HCEC 1CT (cell line): Measurements from ENCODE around the gene TOGARAM1.

Source experiments
- DNase-seq: peaks from one replicate; pipeline ENCODE4 v3.0.0-alpha.2; 2017

TOGARAM1 gene, protein sequence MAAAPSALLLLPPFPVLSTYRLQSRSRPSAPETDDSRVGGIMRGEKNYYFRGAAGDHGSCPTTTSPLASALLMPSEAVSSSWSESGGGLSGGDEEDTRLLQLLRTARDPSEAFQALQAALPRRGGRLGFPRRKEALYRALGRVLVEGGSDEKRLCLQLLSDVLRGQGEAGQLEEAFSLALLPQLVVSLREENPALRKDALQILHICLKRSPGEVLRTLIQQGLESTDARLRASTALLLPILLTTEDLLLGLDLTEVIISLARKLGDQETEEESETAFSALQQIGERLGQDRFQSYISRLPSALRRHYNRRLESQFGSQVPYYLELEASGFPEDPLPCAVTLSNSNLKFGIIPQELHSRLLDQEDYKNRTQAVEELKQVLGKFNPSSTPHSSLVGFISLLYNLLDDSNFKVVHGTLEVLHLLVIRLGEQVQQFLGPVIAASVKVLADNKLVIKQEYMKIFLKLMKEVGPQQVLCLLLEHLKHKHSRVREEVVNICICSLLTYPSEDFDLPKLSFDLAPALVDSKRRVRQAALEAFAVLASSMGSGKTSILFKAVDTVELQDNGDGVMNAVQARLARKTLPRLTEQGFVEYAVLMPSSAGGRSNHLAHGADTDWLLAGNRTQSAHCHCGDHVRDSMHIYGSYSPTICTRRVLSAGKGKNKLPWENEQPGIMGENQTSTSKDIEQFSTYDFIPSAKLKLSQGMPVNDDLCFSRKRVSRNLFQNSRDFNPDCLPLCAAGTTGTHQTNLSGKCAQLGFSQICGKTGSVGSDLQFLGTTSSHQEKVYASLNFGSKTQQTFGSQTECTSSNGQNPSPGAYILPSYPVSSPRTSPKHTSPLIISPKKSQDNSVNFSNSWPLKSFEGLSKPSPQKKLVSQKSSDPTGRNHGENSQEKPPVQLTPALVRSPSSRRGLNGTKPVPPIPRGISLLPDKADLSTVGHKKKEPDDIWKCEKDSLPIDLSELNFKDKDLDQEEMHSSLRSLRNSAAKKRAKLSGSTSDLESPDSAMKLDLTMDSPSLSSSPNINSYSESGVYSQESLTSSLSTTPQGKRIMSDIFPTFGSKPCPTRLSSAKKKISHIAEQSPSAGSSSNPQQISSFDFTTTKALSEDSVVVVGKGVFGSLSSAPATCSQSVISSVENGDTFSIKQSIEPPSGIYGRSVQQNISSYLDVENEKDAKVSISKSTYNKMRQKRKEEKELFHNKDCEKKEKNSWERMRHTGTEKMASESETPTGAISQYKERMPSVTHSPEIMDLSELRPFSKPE (N-terminal part only)

DNA sequence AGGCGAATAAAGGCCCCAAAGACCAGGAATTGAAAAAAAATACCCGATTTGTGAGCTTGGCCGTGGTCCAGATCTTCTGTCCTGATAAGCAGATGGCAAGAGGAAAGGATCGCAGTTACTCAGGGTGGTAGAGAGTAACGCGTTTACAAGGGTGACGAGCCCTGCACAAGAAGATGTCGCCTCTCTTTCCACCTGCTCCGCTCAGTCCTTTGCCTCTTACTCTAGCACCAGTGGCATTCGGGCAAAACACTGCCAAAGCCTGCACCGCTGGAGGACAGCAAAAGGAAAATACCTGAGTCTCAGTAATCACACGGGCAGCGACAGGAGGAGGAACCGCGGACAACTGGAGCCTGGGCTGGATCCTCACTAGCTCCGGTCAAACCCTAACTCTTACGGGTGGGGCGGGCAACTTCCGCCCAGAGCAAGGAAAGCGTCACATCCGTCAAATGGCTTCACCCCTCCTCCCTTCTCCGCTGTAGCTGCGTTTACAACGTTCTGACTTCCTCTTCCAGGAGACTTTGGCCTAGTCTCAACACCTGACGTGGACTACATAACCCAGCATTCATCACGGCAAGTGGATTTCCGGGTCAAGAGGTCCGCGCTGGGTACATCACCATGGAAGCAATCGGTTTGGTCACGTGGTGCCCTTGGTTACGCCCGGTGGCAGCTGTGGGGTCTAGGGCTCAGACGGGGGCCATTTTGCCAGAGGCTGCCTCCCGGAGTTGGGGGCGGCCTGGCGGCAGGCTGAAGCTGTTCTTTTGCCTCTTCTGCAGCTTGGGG lies at the start of gene TOGARAM1, which contains the start of gene KLHL28:
TSS of gene TOGARAM1 (plus strand) at position 637 of the 780 bp plus-strand sequence. CDS start 232 bp downstream, outside the sequence.
TSS of gene KLHL28 (minus strand) at position 394 of the 780 bp plus-strand sequence. CDS start 16,019 bp downstream, outside the sequence.
- peak; percentile 100 for DNase-seq

DNA sequence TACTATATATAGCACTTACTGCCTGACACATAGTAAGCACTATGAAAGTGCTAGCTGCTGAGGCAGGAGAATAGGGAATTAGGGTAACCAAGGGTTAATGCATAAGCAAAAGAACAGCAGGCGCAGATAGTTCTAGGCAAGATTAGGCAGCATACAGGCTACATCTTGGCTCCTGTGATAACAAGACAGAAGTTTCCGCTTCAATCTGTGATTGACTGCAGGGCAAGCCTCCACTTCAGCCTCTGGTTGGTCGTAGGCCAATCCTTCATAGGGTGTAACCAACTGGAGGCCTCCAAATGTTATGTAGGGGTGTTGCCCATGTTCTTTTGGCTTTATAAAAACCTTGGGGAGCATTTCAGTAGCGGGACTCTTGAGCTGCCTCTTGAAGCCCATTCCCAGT lies 47.1 kb upstream of the TOGARAM1 start:
- DNase-seq: peak; percentile 9

DNA sequence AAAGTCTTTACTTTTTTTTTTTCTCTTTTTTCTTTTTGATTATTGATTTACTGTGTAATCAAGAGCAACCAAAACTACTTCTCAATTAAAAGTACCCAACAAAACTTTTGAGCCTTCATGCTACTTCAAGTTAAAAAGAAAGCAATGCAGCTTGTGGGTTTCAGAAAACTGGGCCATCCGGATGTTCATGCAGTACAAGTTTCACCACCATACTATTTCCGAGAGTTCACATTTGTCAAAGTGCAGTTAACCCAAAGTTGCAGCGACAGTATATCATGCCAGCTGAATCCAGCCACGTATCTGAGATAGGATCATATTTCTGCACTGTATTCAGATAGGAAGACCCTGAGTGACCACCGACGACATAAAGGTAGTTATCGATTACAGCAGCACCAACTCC lies 33.2 kb upstream of the TOGARAM1 start:
- no peak for DNase-seq

- DNase-seq: peak; percentile 3
These were observed 26.8 kb upstream of the TOGARAM1 start for GRCh38 chr14:44935155-44935554.

DNA sequence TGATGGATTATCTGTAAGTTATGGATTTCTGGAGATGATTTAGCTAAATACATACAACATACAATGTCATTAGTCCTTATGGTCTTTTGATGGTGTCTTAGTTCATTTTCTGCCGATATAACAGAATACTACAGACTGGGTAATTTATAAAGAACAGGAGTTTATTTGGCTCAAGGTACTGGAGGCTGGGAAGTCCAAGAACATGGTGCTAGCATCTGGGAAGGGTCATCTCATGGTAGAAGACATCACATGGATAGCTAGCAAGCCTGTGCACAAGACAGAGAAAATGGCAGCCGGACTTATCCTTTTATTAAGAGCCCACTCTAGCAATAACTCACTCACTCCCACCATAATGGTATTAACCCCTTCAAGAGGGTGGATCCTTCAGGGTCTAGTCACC lies 24.4 kb upstream of the TOGARAM1 start:
- no peak for DNase-seq

GRCh38 chr14:44940211-44940610 lies 21.8 kb upstream of the TOGARAM1 start:
- DNase-seq: no peak

- DNase-seq: no peak
These were observed 21.0 kb upstream of the TOGARAM1 start for GRCh38 chr14:44940944-44941343.

DNA sequence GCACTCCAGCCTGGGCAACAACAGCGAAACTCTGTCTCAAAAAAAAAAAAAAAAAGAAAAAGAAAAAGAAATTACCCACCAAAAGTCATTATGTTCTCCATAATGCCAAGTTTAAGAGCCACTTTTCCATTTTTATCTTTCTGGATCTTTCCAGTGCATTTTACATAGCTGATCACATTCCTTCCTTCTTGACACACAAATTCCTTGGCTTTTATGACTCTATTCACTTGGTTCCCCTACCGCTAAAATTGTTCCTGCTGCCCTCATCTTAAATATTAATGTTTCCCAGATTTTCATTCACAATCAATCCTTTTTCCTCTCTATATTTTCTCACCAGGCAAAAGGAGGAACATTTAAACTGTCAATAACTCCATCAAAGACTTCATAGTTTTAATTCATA lies 20.4 kb upstream of the TOGARAM1 start:
- no peak for DNase-seq

DNA sequence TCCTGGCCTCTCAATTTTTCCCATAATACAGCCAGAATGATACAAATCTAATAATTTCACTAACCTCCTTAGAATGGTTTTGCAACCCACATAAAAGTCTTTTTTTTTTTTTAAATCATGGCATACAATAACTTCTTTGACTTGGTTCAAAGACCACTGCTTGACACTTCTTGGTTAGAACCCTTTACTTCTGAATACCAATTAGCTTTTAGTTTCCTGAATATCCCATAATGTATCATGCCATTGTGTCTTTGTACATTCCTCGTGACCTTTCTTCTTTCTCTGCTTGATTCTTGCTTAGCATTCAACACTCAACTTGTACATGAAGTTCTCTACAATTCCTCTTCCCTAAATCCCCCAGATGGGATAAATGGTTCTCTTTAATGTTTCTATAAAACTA lies 19.6 kb upstream of the TOGARAM1 start:
- no peak for DNase-seq

- no peak for DNase-seq
These were observed 17.9 kb upstream of the TOGARAM1 start for GRCh38 chr14:44944107-44944506.

DNA sequence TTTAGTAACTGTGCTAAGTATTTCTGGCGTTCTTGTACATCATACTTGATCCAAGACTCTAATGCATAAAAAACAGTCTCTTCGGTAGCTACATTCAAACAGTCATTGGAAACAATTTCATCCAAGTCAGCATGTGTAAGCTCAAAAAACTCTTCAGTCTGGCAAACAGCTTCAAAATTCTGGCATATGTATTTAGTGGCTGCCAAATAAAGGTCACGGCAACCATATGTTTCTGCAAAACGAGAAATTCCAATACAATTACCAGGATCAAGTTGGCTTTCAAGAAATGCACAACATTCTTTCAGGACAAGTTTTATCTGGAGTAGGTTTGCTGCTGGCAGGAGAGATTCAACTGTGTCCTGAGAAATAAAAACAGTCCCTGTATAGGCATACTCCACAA lies 16.7 kb upstream of the TOGARAM1 start:
- peak; percentile 90 for DNase-seq

GRCh38 chr14:44951051-44951450 lies 10.9 kb upstream of the TOGARAM1 start:
- DNase-seq: no peak

GRCh38 chr14:44952391-44953110 lies 9.4 kb upstream of the TOGARAM1 start:
- DNase-seq: no peak

DNA sequence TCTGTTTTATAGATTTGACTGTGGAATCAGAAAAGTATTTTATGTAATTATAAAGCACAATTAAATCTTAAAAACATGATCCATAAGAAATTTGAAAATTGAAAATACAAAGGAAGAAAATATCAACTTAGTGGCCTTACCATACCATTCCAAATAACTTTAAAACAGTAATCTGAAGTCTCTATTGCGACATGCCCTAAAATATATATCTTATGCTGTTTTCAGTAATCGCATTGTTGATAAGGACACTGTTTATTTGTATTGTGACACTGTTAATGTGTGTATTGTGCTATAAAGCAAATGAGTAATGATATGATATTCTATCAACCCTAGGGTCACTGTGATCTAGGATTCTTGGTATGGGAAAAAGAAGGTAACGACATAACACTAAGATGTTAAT lies 7.2 kb upstream of the TOGARAM1 start:
- DNase-seq: no peak

DNA sequence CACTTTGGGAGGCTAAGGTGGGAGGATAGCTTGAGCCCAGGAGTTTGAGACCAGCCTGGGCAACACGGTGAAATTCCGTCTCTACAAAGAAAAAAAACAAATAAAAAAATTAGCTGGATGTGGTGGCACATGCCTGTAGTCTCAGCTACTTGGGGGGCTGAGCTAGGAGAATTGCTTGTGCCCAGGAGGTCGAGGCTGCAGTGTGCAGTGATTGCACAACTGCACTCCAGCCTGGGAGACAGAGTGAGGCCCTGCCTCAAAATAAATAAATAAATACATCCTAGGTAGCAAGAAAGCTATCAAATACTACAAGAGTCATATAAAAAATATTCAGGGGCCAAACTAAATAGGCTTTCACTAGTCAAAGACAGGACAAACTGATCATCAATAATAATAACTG lies 6.5 kb upstream of the TOGARAM1 start:
- DNase-seq: no peak

- no peak for DNase-seq
These were observed 5.1 kb upstream of the TOGARAM1 start for GRCh38 chr14:44956866-44957265.

GRCh38 chr14:44959538-44959937 lies 2.5 kb upstream of the TOGARAM1 start:
- DNase-seq: no peak

GRCh38 chr14:44960146-44960545 lies 1.8 kb upstream of the TOGARAM1 start:
- DNase-seq: no peak

DNA sequence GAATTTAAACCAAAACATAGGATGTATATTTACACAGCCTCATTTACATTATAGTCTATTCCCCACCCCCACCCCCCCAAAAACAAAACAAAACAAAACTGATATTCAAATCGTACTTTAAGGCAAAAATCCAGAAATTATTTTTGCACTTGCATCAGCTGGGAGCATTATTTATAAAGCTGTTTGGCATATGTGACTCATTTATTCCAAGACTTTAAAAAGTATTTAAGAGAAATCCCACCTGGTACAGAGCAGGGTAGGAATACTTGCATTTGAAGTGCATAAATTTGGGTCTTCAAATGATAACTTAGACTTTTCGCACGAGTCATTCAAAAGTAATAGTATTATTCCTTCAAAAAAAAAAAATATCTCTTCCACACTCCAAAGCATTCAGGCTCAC lies 1.3 kb upstream of the TOGARAM1 start:
- peak; percentile 31 for DNase-seq

GRCh38 chr14:44961151-44961553 lies 838 bp upstream of the TOGARAM1 start:
- DNase-seq: peak; percentile 63

GRCh38 chr14:44962334-44963043 lies 499 bp downstream of the TOGARAM1 start:
- DNase-seq: peak; percentile 50
